Measurements from ENCODE around the gene COL2A1.
A peak's percentile ranks its signal among the peaks of the same experiment; 100 is the strongest.

Gene COL2A1

GRCh38 chr12:47944685-47945340, 59.5 kb downstream of the COL2A1 start:
- no peak for DNase-seq (ENCODE audit: low spot score)

GRCh38 chr12:47943623-47944340, 60.5 kb downstream of the COL2A1 start:
- no peak for DNase-seq (ENCODE audit: low spot score)

GRCh38 chr12:47942614-47943225, 61.6 kb downstream of the COL2A1 start:
- DNase-seq (ENCODE audit: low spot score), result no peak

GRCh38 chr12:47941871-47942613, 62.2 kb downstream of the COL2A1 start:
- DNase-seq (ENCODE audit: low spot score), result peak; percentile 96

- peak; percentile 31 for DNase-seq (ENCODE audit: low spot score)
Observed at GRCh38 chr12:47941475-47941780, 62.8 kb downstream of the COL2A1 start.

- no peak for DNase-seq (ENCODE audit: low spot score)
Observed at GRCh38 chr12:47940773-47941474, 63.4 kb downstream of the COL2A1 start.

- no peak for DNase-seq (ENCODE audit: low spot score)
Observed at GRCh38 chr12:47939009-47939601, 65.2 kb downstream of the COL2A1 start.

GRCh38 chr12:47938594-47938993, 65.7 kb downstream of the COL2A1 start:
- DNase-seq (ENCODE audit: low spot score), result no peak

- no peak for DNase-seq (ENCODE audit: low spot score)
Observed at GRCh38 chr12:47938093-47938492, 66.2 kb downstream of the COL2A1 start.

- DNase-seq (ENCODE audit: low spot score), result no peak
Observed at GRCh38 chr12:47935184-47935583, 69.1 kb downstream of the COL2A1 start.

- DNase-seq (ENCODE audit: low spot score), result no peak
Observed at GRCh38 chr12:47931187-47931586, 73.1 kb downstream of the COL2A1 start.

- no peak for DNase-seq (ENCODE audit: low spot score)
Observed at GRCh38 chr12:47930634-47931033, 73.6 kb downstream of the COL2A1 start.

- no peak for DNase-seq (ENCODE audit: low spot score)
Observed at GRCh38 chr12:47927346-47927745, 76.9 kb downstream of the COL2A1 start.

All from iPS-NIHi11 (cell line).